Testis (tissue), 3 donors: Measurements from ENCODE around the gene NOX5. TPM values are rescaled to one million over a fixed set of nuclear protein-coding genes. Genes with fewer than 3 reads are reported as not detected.

Experiments used
- DNase-seq: peaks from one replicate; pipeline ENCODE4 v3.0.0-alpha.2; 2019
- H3K27ac ChIP-seq, 2 donors: fragments of 200-600 bp; sonication (generic); one replicate each; pipeline ENCODE4 v1.5.1; 2019
- H3K27me3 ChIP-seq: fragments of 200-600 bp; sonication (generic); one replicate; pipeline ENCODE4 v1.5.1; 2019
- H3K36me3 ChIP-seq: fragments of 200-600 bp; sonication (generic); one replicate; pipeline ENCODE4 v1.5.1; 2017; ENCODE audit warnings: low read depth; ENCODE audit errors: missing control alignments
- H3K4me1 ChIP-seq: fragments of 200-600 bp; sonication (generic); one replicate; pipeline ENCODE4 v1.5.1; 2019
- H3K4me3 ChIP-seq, 2 donors: fragments of 200-600 bp; sonication (generic); one replicate each; pipeline ENCODE4 v1.5.1; 2017 to 2019
- H3K9me3 ChIP-seq: fragments of 200-600 bp; sonication (generic); one replicate; pipeline ENCODE4 v1.5.1; 2017
- CTCF ChIP-seq, 3 experiments: fragments of 450-650 bp in 2 of 3; fragments of 200-600 bp in 1 of 3; sonication (generic) in 1 of 3; IDR thresholded peaks; one replicate each; pipeline ENCODE4 v1.5.1; 2016 to 2019; ENCODE audit warnings: antibody characterized with exemption in 3 of 3, mild to moderate bottlenecking in 2 of 3, moderate library complexity in 1 of 3
- POLR2A ChIP-seq: fragments of 450-650 bp; IDR thresholded peaks from one replicate; pipeline ENCODE4 v1.6.1; 2017; ENCODE audit warnings: antibody characterized with exemption, mild to moderate bottlenecking, moderate library complexity
- WGBS, 2 donors: methylation state at CpG; one replicate each; pipeline ENCODE4 v1.1.5; 2018; 5-methylcytosine and 5-hydroxymethylcytosine counted together
- intact Hi-C: fragments of 100-400 bp; cut with DNase I; formaldehyde crosslinking; loops from one replicate; pipeline ENCODE4 v1.15.1; 2023; ENCODE audit warnings: low total_unique reads
- polyA plus RNA-seq: library from polyadenylated mRNA; stranded (reverse); fragments of 350-450 nt; fragmentation: Illumina TruSeq; extraction: RNeasy Lipid Tissue Mini Kit (QIAGEN cat#74804); gene quantifications from one replicate; pipeline ENCODE4 v1.2.3, GENCODE V29; 2014; ENCODE audit warnings: low read depth, low replicate concordance; ENCODE audit not compliant: insufficient read depth
- total RNA-seq, 2 donors: library from RNA; depleted of rRNA; stranded (reverse); fragments of >200 nt; gene quantifications; one replicate each; pipeline ENCODE4 v1.2.3, GENCODE V29; 2016

NOX5 gene
- total and polyA plus RNA-seq, 3 donors from 2014 or later, result 7.9 to 12.2 (median 10.7) TPM

GRCh38 chr15:69096196-69096595 is 81.7 kb downstream of the NOX5 start:
- Histone ChIP-seq H3K9me3 (no peaks in the 10 kb centered on the region), H3K4me3 (no peak overlapping the region), H3K27me3 (no peaks in the 10 kb centered on the region), H3K4me1 (no peaks in the 10 kb centered on the region), H3K36me3 (no peaks in the 10 kb centered on the region), H3K27ac (no peak overlapping the region)
- intact Hi-C loops, result no loop called here
- WGBS, 2 donors, result 42 to 54% methylated on average over 2 of the region's 2 CpGs
- DNase-seq, result no peak
- TF ChIP-seq CTCF (IDR thresholded peaks at IDR 0.05) (no peak), POLR2A (no peak)

GRCh38 chr15:69096626-69097025 is 82.1 kb downstream of the NOX5 start:
- TF ChIP-seq POLR2A (no peak), CTCF (IDR thresholded peaks at IDR 0.05) (no peak)
- Histone ChIP-seq H3K9me3 (no peaks in the 10 kb centered on the region), H3K27me3 (no peaks in the 10 kb centered on the region), H3K4me1 (no peaks in the 10 kb centered on the region), H3K27ac (no peak overlapping the region), H3K4me3 (no peak overlapping the region), H3K36me3 (no peaks in the 10 kb centered on the region)
- intact Hi-C loops, result no loop called here
- WGBS, 2 donors, result 84 to 98% methylated on average over 2 of the region's 2 CpGs
- DNase-seq, result no peak

DNA sequence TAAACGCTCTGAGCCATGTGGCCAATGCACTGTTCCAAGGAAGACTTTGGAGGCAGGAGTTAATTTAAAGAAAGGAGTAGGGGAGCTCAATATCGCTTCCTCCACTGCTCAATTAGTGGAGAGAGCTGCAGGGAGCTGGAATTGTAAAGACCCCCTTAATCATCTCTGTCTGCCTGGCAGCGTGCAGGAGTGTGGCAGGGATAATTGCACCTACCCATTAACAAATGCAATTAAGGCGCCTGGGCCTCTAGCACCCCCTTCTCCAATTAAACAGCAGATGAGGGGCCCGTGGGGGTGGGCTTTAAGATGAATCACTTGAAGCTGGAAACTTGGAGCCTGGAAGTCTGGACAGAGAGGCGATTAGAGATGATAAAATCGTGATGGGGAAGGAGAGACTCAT is 84.3 kb downstream of the NOX5 start:
- Histone ChIP-seq H3K4me1 (no peaks in the 10 kb centered on the region), H3K27ac (no peak overlapping the region), H3K9me3 (no peaks in the 10 kb centered on the region), H3K36me3 (no peaks in the 10 kb centered on the region), H3K4me3 (no peak overlapping the region), H3K27me3 (no peaks in the 10 kb centered on the region)
- DNase-seq, result no peak
- no peak for TF ChIP-seq CTCF (IDR thresholded peaks at IDR 0.05)
- TF ChIP-seq POLR2A, result no peak
- intact Hi-C loops, result no loop called here
- 85 to 92% methylated on average over 7 of the region's 7 CpGs for WGBS, 2 donors

- H3K27ac ChIP-seq, result no peak overlapping the region
- no peaks in the 10 kb centered on the region for H3K36me3 ChIP-seq
- no peaks in the 10 kb centered on the region for H3K9me3 ChIP-seq
- H3K27me3 ChIP-seq, result no peaks in the 10 kb centered on the region
- WGBS, 2 donors, result 79 to 87% methylated on average over 5 of the region's 5 CpGs
- no peak for TF ChIP-seq CTCF (IDR thresholded peaks at IDR 0.05)
- TF ChIP-seq POLR2A, result no peak
- no peaks in the 10 kb centered on the region for H3K4me1 ChIP-seq
- intact Hi-C loops, result no loop called here
- no peak for DNase-seq
- no peak overlapping the region for H3K4me3 ChIP-seq
Observed at GRCh38 chr15:69099941-69100340, 85.4 kb downstream of the NOX5 start.

DNA sequence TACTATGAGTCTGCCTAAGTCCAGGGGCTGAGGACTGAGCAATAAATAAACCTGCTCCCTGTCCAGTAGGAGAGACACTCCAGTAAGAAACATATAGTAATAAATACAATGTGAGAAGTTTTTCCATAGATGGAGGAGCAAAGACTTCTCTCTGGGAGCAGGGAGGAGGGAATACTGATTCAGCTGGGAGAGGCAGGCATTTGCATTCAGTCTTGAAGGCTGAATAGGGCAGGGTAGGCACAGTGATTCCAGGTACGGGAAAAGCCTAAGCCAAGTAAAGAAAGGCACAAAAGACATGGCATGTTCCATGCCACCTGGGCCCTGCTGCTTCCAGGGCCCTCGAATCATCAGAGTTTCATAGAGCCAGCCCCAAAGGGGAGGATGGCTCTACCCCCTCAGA is 86.3 kb downstream of the NOX5 start:
- TF ChIP-seq CTCF (IDR thresholded peaks at IDR 0.05), result no peak
- 81 to 92% methylated on average over 2 of the region's 2 CpGs for WGBS, 2 donors
- DNase-seq, result no peak
- H3K9me3 ChIP-seq, result no peaks in the 10 kb centered on the region
- no peaks in the 10 kb centered on the region for H3K36me3 ChIP-seq
- H3K4me3 ChIP-seq, result no peak overlapping the region
- H3K27me3 ChIP-seq, result no peaks in the 10 kb centered on the region
- H3K4me1 ChIP-seq, result no peaks in the 10 kb centered on the region
- intact Hi-C loops, result no loop called here
- no peak overlapping the region for H3K27ac ChIP-seq
